Measurements from ENCODE around the gene NUS1.
"Not testable (repeated sequence)": the region's sequence is repeated elsewhere in the genome, so short reads cannot be mapped to it uniquely, and the experiment has no call there.

NUS1 gene

GRCh38 chr6:117718895-117719294 is 43.6 kb downstream of the NUS1 start:
- no peak for DNase-seq

DNA sequence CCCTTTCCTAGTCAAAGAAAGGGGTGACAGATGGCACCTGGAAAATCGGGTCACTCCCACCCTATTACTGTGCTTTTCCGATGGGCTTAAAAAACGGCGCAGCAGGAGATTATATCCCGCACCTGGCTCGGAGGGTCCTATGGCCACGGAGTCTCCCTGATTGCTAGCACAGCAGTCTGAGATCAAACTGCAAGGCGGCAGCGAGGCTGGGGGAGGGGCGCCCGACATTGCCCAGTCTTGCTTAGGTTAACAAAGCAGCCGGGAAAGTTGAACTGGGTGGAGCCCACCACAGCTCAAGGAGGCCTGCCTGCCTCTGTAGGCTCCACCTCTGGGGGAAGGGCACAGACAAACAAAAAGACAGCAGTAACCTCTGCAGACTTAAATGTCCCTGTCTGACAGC is 46.3 kb downstream of the NUS1 start:
- not testable (repeated sequence) for DNase-seq

- DNase-seq = no peak
Measured at GRCh38 chr6:117728626-117729025, 53.4 kb downstream of the NUS1 start.

DNA sequence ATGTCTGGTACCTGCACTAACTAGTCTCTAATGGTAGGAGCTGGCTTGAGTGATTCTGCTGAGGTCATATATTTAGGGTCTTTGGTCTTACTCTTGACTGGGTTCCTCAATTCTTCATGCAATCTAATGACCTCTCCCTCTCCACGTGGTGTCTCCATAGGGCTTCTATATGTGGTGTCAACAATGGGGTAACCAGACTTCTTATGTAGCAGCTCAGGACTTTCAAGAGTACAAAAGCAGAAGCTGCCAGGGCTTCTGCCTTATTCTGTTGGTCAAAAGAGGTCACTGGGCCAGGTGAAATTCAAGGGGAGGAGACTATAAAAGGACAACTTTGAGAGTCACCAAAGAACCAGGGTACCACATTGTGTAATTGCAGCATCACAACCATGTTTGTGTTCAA is 54.3 kb downstream of the NUS1 start:
- DNase-seq = no peak

DNA sequence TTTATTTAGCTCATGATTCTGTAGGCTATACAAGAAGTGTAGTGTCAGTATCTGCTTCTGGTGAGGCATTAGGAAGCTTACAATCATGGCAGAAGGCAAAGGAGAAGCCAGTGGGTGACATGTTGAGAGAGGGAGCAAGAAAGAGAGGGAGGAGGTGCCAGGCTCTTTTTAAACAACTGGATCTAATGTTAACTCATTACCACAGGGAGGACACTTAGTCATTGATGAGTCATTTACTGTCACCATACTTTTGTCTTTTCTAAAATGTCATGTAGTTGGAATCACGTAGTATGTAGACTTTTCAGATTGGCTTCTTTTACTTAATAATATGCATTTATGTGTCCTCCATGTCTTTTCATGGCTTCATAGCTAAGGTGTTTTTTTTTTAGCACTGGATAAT is 58.1 kb downstream of the NUS1 start:
- DNase-seq = no peak

DNA sequence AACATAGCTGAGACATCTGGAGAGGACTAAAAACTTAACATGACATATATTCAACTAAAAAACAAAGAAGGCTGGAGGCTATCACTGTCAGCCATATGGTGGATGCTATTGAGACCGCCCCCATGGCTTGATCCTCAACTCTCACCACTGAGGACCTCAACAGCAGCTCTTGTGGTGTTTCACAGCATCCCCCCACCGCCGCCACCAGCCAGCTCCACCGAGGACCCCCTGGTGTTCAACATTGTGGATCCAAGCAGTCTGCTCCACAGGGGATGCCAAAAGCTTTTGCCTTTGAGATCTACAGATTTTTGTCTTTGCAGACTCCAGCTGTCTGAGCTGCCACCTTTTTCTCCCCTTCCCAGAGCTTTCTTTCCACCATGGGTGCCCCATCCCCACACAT is 64.6 kb downstream of the NUS1 start:
- no peak for DNase-seq

DNA sequence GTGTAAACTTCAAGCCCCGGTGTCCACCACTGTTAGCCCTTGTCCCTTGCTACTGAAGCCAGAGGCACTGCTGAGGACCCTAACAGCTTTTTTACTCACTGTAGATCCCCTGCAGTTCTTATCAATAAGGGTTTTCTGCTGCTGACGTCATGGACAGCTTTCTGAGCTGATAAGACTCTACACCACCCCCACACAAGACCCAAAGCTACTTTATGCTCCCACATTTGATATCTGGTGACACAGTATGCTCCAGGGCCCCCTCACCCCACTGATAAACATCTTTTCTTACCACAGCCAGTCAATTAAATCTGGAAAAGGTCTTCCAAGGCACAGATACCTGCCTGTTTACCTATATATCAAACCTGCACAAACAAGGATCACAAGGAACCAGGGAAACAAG is 65.3 kb downstream of the NUS1 start:
- DNase-seq = no peak

GRCh38 chr6:117750675-117751074 is 75.4 kb downstream of the NUS1 start:
- not testable (repeated sequence) for DNase-seq
